AG08396 (cell line): ENCODE data around the gene SLC12A8.

Experiments used
- DNase-seq: peaks from one replicate; pipeline ENCODE4 v3.0.0; 2012; ENCODE audit warnings: low spot score, mixed read lengths

The SLC12A8 gene

GRCh38 chr3:125054062-125054448 lies 158.5 kb downstream of the SLC12A8 start:
- no peak for DNase-seq

GRCh38 chr3:125053304-125053699 lies 159.2 kb downstream of the SLC12A8 start:
- no peak for DNase-seq

GRCh38 chr3:125052624-125053303 lies 159.8 kb downstream of the SLC12A8 start:
- DNase-seq = peak; percentile 61

- peak; percentile 59 for DNase-seq
Observed at GRCh38 chr3:125051715-125052581, 160.6 kb downstream of the SLC12A8 start.

- DNase-seq = no peak
Observed at GRCh38 chr3:125051205-125051604, 161.3 kb downstream of the SLC12A8 start.

GRCh38 chr3:125050488-125051090 lies 162.0 kb downstream of the SLC12A8 start:
- no peak for DNase-seq

- DNase-seq = no peak
Observed at GRCh38 chr3:125048282-125048681, 164.3 kb downstream of the SLC12A8 start.

- peak; percentile 85 for DNase-seq
Observed at GRCh38 chr3:125045965-125046364, 166.6 kb downstream of the SLC12A8 start.

- DNase-seq = no peak
Observed at GRCh38 chr3:125045194-125045593, 167.4 kb downstream of the SLC12A8 start.

GRCh38 chr3:125043599-125044151 lies 168.9 kb downstream of the SLC12A8 start:
- no peak for DNase-seq

GRCh38 chr3:125042725-125043406 lies 169.7 kb downstream of the SLC12A8 start:
- DNase-seq = peak; percentile 40

GRCh38 chr3:125039131-125040100 lies 173.1 kb downstream of the SLC12A8 start:
- DNase-seq = no peak

GRCh38 chr3:125037498-125038150 lies 174.9 kb downstream of the SLC12A8 start:
- no peak for DNase-seq

GRCh38 chr3:125035217-125035616 lies 177.3 kb downstream of the SLC12A8 start:
- DNase-seq = no peak

- no peak for DNase-seq
Observed at GRCh38 chr3:125033616-125034015, 178.9 kb downstream of the SLC12A8 start.

GRCh38 chr3:125033135-125033534 lies 179.4 kb downstream of the SLC12A8 start:
- DNase-seq = no peak

- DNase-seq = no peak
Observed at GRCh38 chr3:125032683-125033082, 179.9 kb downstream of the SLC12A8 start.
